NCI-H510A treated with DMSO at 0.1 percent for 48 hours (cell line): ENCODE results near the gene MTSS2.

ENCODE experiments used
- DNase-seq: peaks from one replicate; lab custom pipeline; 2025; lab: John Stamatoyannopoulos, UW

MTSS2 gene

GRCh38 chr16:70685938-70686375 lies at the start of gene MTSS2:
Gene MTSS2, minus strand, starts transcription at chr16:70686053. Its CDS starts 262 bp downstream, at chr16:70685791.
- DNase-seq = peak; percentile 51

- no peak for DNase-seq
Measured at GRCh38 chr16:70735141-70735979, 49.5 kb upstream of the MTSS2 start.

GRCh38 chr16:70734522-70735095 lies 48.8 kb upstream of the MTSS2 start:
- DNase-seq = no peak

GRCh38 chr16:70730944-70731343 lies 45.1 kb upstream of the MTSS2 start:
- no peak for DNase-seq

- DNase-seq = no peak
Measured at GRCh38 chr16:70730031-70730430, 44.2 kb upstream of the MTSS2 start.

GRCh38 chr16:70729292-70729691 lies 43.4 kb upstream of the MTSS2 start:
- DNase-seq = no peak

- no peak for DNase-seq
Measured at GRCh38 chr16:70728150-70728549, 42.3 kb upstream of the MTSS2 start.

- DNase-seq = no peak
Measured at GRCh38 chr16:70726892-70727361, 41.1 kb upstream of the MTSS2 start.

GRCh38 chr16:70725912-70726828 lies 40.3 kb upstream of the MTSS2 start:
- DNase-seq = no peak

- no peak for DNase-seq
Measured at GRCh38 chr16:70725024-70725911, 39.4 kb upstream of the MTSS2 start.

GRCh38 chr16:70724146-70725023 lies 38.5 kb upstream of the MTSS2 start:
- DNase-seq = no peak

GRCh38 chr16:70723740-70724145 lies 37.9 kb upstream of the MTSS2 start:
- no peak for DNase-seq

GRCh38 chr16:70721202-70721963 lies 35.5 kb upstream of the MTSS2 start:
- DNase-seq = no peak

- no peak for DNase-seq
Measured at GRCh38 chr16:70720425-70721201, 34.8 kb upstream of the MTSS2 start.

GRCh38 chr16:70717065-70717464 lies 31.2 kb upstream of the MTSS2 start:
- no peak for DNase-seq

- DNase-seq = no peak
Measured at GRCh38 chr16:70715860-70716357, 30.1 kb upstream of the MTSS2 start.

- DNase-seq = no peak
Measured at GRCh38 chr16:70715055-70715858, 29.4 kb upstream of the MTSS2 start.
